SJCRH30 (cell line): ENCODE measurements around the gene GABPB1. TPM values are rescaled to one million over a fixed set of nuclear protein-coding genes. Genes with fewer than 3 reads are reported as not detected.
"Not testable (repeated sequence)": the region's sequence is repeated elsewhere in the genome, so short reads cannot be mapped to it uniquely, and the experiment has no call there.

ENCODE experiments used
- DNase-seq, 2 experiments: peaks; one replicate each; pipeline ENCODE4 v3.0.0-alpha.2; 2015 to 2020
- H3K27ac ChIP-seq: fragments of 250-450 bp; sonication (Bioruptor Pico); 2 replicates; pipeline ENCODE4 v1.5.1; 2020; ENCODE audit warnings: mild to moderate bottlenecking, moderate library complexity
- H3K27me3 ChIP-seq: fragments of 250-450 bp; sonication (Bioruptor Pico); 2 replicates; pipeline ENCODE4 v1.5.1; 2020; ENCODE audit warnings: mild to moderate bottlenecking, moderate library complexity
- H3K36me3 ChIP-seq: fragments of 250-450 bp; sonication (Bioruptor Pico); 2 replicates; pipeline ENCODE4 v1.5.1; 2020; ENCODE audit warnings: mild to moderate bottlenecking, moderate library complexity
- H3K4me1 ChIP-seq: fragments of 250-450 bp; sonication (Bioruptor Pico); 2 replicates; pipeline ENCODE4 v1.5.1; 2020; ENCODE audit warnings: mild to moderate bottlenecking, moderate library complexity
- H3K4me3 ChIP-seq: fragments of 250-450 bp; sonication (Bioruptor Pico); 2 replicates; pipeline ENCODE4 v1.5.1; 2020; ENCODE audit warnings: mild to moderate bottlenecking, moderate library complexity
- H3K9me3 ChIP-seq: fragments of 250-450 bp; sonication (Bioruptor Pico); replicated peaks from 2 replicates; pipeline ENCODE4 v1.5.1; 2020; ENCODE audit warnings: mild to moderate bottlenecking, moderate library complexity
- total RNA-seq: library from RNA; depleted of rRNA; stranded (reverse); fragments of >200 nt; shearing (Covaris generic); gene quantifications from 2 replicates; pipeline ENCODE4 v1.2.3, GENCODE V29; 2014; rRNA removed

GABPB1 gene
- total RNA-seq = 41.3 and 41.4 TPM in 2 replicates

- no peaks in the 10 kb centered on the region for H3K9me3 ChIP-seq
- peaks cover 21% of the 10 kb centered on the region for H3K36me3 ChIP-seq
These were observed at the start of gene GABPB1 for GRCh38 chr15:50354838-50355618. TSS of gene GABPB1 (minus strand) at chr15:50355198. CDS start at chr15:50309798, 45,400 bp downstream.

DNA sequence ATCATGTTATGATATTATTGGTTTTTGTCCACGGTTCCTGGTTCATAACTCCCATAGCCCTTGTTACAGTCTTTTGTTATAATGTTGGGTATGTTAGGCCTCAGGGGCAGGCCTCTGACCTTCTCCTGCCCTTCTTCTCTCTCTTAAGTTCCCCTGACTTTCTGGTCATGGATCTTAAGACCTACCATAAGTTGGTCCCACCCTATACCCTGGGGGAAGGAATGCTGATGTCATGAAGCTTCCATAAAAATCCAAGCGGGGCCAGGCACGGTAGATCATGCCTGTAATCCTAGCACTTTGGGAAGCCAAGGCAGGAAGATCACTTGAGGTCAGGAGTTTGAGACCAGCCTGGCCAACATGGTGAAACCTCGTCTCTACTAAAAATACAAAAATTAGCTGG lies 36.6 kb upstream of the GABPB1 start:
- not testable (repeated sequence) for H3K9me3 ChIP-seq, DNase-seq, H3K4me1 ChIP-seq, H3K27me3 ChIP-seq, H3K36me3 ChIP-seq, H3K4me3 ChIP-seq, H3K27ac ChIP-seq

More at GRCh38 chr15:50354838-50355618, at the start of gene GABPB1:
- H3K27ac ChIP-seq = peak within 1 kb of the TSS; percentile 98
- peak; percentile 85 to 89 for DNase-seq
- 0 out of 2 replicates have a peak, but pooled peaks cover 7% of the 10 kb centered on the region for H3K4me1 ChIP-seq
- H3K4me3 ChIP-seq = peak within 1 kb of the TSS; percentile 93
- no peaks in the 10 kb centered on the region for H3K27me3 ChIP-seq

GRCh38 chr15:50390554-50391264 lies 35.7 kb upstream of the GABPB1 start:
- H3K36me3 ChIP-seq = no peaks in the 10 kb centered on the region
- no peaks in the 10 kb centered on the region for H3K27me3 ChIP-seq
- H3K4me3 ChIP-seq = no peak overlapping the region
- no peaks in the 10 kb centered on the region for H3K4me1 ChIP-seq
- H3K27ac ChIP-seq = no peak overlapping the region
- DNase-seq = no peak
- H3K9me3 ChIP-seq = no peaks in the 10 kb centered on the region

- H3K36me3 ChIP-seq, H3K27ac ChIP-seq, H3K4me1 ChIP-seq, H3K27me3 ChIP-seq, DNase-seq, H3K9me3 ChIP-seq, H3K4me3 ChIP-seq: not testable (repeated sequence)
These were observed 27.4 kb upstream of the GABPB1 start for GRCh38 chr15:50382408-50382807.

DNA sequence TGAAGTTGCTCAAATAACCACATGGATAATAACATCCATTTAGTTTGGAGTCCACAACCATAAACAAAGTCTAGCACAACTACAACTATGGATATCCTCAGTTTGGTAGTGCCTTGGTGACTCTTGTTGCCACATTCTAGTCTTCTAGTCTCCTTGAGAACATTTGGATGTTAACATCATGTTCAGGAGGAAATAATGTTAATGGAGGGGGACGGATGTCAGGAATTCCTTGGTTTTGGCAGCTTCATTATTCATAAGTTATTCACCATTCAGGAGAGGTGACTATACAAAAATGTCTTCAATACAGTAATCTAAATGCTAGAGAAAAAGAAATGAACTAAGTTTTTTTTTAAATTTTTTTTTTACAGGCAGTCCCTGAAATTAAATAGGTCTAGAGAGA lies 26.4 kb upstream of the GABPB1 start:
- Histone ChIP-seq H3K36me3 (no peaks in the 10 kb centered on the region), H3K27ac (no peak overlapping the region), H3K4me3 (no peak overlapping the region), H3K27me3 (no peaks in the 10 kb centered on the region), H3K4me1 (no peaks in the 10 kb centered on the region), H3K9me3 (no peaks in the 10 kb centered on the region)
- DNase-seq = no peak

DNA sequence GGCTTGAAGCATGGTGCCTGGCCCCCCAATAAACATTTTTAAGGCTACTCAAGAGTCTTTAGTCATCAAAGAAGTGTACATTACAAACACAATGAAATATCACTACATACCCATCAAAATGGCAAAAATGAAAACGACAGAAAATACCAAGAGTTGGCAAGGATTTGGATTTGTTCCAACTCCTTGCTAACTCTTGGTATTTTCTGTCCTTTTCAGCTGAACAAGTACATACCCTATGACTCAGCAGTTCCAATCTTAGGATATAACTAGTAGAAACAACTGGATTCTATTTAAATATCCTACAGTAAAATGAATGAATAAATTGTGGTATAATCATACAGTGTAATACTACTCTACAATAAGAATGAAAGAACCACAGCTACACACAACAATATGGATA lies 25.1 kb upstream of the GABPB1 start:
- Histone ChIP-seq H3K4me1 (no peaks in the 10 kb centered on the region), H3K27me3 (no peaks in the 10 kb centered on the region), H3K4me3 (no peak overlapping the region), H3K36me3 (no peaks in the 10 kb centered on the region), H3K9me3 (no peaks in the 10 kb centered on the region), H3K27ac (no peak overlapping the region)
- no peak for DNase-seq

GRCh38 chr15:50379413-50379812 lies 24.4 kb upstream of the GABPB1 start:
- not testable (repeated sequence) for H3K4me3 ChIP-seq, DNase-seq, H3K27ac ChIP-seq, H3K9me3 ChIP-seq, H3K36me3 ChIP-seq, H3K27me3 ChIP-seq, H3K4me1 ChIP-seq

DNA sequence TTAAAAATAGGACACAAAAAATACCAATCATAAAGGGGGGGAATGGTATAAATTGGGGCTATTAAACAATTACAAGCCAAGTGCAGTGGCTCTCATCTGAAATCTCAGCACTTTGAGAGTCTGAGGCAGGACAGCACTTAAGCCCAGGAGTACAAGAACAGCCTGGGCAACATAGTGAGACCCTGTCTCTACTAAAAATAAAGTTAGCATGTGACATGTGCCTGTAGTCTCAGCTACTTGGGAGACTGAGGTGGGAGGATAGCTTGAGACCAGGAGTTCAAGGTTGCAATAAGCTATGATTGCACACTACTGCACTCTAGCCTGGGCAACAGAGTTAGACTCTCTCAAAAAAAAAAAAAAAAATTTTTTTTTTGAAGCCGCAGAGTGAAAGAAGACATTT lies 23.8 kb upstream of the GABPB1 start:
- no peaks in the 10 kb centered on the region for H3K4me1 ChIP-seq
- no peak overlapping the region for H3K27ac ChIP-seq
- no peaks in the 10 kb centered on the region for H3K9me3 ChIP-seq
- H3K27me3 ChIP-seq = no peaks in the 10 kb centered on the region
- no peak for DNase-seq
- H3K4me3 ChIP-seq = no peak overlapping the region
- no peaks in the 10 kb centered on the region for H3K36me3 ChIP-seq

- H3K27ac ChIP-seq = no peak overlapping the region
- H3K4me1 ChIP-seq = no peaks in the 10 kb centered on the region
- no peaks in the 10 kb centered on the region for H3K27me3 ChIP-seq
- no peaks in the 10 kb centered on the region for H3K9me3 ChIP-seq
- H3K36me3 ChIP-seq = no peaks in the 10 kb centered on the region
- H3K4me3 ChIP-seq = no peak overlapping the region
- no peak for DNase-seq
These were observed 23.1 kb upstream of the GABPB1 start for GRCh38 chr15:50377867-50378751.

- H3K27me3 ChIP-seq, H3K4me3 ChIP-seq, H3K9me3 ChIP-seq, H3K27ac ChIP-seq, DNase-seq, H3K4me1 ChIP-seq, H3K36me3 ChIP-seq: not testable (repeated sequence)
These were observed 14.6 kb upstream of the GABPB1 start for GRCh38 chr15:50369564-50369963.

- no peak for DNase-seq
- Histone ChIP-seq H3K27me3 (no peaks in the 10 kb centered on the region), H3K9me3 (no peaks in the 10 kb centered on the region), H3K4me3 (no peak overlapping the region), H3K4me1 (no peaks in the 10 kb centered on the region), H3K27ac (no peak overlapping the region), H3K36me3 (peaks cover 21% of the 10 kb centered on the region)
These were observed 11.0 kb upstream of the GABPB1 start for GRCh38 chr15:50365971-50366370.

DNA sequence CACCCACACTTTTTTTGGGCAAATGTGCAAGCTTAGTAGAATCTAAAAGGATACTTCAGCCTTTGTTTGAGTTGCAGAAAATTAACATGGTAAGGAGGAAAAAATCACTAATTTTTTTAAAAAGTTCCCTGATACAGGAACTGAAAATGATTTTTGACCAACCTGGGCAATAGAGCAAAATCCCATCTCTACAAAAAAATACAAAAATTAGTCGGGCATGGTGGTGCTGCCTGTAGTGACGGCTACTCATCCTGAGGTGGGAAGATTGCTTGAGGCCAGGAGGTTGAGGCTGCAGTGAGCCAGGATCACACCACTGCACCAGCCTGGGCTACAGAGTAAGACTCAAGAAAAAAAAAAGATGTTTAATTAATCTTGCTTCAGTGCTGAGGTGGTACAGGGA lies 10.6 kb upstream of the GABPB1 start:
- no peak for DNase-seq
- no peak overlapping the region for H3K27ac ChIP-seq
- H3K9me3 ChIP-seq = no peaks in the 10 kb centered on the region
- H3K4me3 ChIP-seq = no peak overlapping the region
- no peaks in the 10 kb centered on the region for H3K27me3 ChIP-seq
- no peaks in the 10 kb centered on the region for H3K4me1 ChIP-seq
- peaks cover 25% of the 10 kb centered on the region for H3K36me3 ChIP-seq

DNA sequence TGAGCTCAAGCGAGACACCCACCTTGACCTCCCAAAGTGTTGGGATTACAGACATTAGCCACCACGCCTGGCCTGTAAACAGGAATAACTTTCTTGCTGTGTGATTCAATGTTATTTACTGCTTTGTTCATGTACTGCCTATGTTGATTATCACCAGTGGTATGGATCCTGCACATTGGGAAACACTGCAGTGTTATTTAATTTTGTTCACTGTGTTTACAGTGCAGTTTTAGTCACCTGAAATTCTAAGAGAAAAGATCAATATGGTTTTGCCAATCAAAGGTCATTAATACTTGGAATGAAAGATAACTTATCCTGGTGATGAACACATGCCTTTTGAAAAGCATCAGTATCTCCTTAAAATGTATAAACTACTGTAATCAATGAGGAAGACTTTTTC lies 8.6 kb upstream of the GABPB1 start:
- Histone ChIP-seq H3K27me3 (no peaks in the 10 kb centered on the region), H3K9me3 (no peaks in the 10 kb centered on the region), H3K4me3 (no peak overlapping the region), H3K27ac (no peak overlapping the region), H3K36me3 (peaks cover 38% of the 10 kb centered on the region), H3K4me1 (no peaks in the 10 kb centered on the region)
- no peak for DNase-seq

DNA sequence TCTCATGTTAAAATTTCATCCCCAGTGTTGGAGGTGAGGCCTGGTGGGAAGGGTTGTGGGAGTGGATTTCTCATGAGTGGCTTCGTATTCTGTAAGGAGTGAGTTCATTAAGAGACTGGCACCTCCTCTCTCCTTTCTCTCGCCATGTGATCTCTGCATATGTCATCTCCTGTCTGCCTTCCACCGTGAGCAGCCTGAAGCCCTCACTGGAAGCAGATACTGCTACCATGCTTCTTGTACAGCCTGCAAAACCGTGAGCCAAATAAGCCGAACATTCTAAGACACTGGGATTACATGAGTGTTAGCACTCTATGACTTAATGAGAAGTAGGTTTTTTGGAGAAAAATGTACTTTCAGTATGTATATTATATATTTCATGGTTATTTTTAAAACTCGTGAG lies 6.8 kb upstream of the GABPB1 start:
- no peaks in the 10 kb centered on the region for H3K9me3 ChIP-seq
- no peak for DNase-seq
- H3K4me3 ChIP-seq = no peak overlapping the region
- H3K27ac ChIP-seq = no peak overlapping the region
- H3K27me3 ChIP-seq = no peaks in the 10 kb centered on the region
- no peaks in the 10 kb centered on the region for H3K4me1 ChIP-seq
- peaks cover 44% of the 10 kb centered on the region for H3K36me3 ChIP-seq

GRCh38 chr15:50358845-50359244 lies 3.8 kb upstream of the GABPB1 start:
- Histone ChIP-seq H3K27me3 (no peaks in the 10 kb centered on the region), H3K4me1 (no peaks in the 10 kb centered on the region), H3K4me3 (no peak overlapping the region), H3K27ac (no peak overlapping the region), H3K36me3 (peaks cover 39% of the 10 kb centered on the region), H3K9me3 (no peaks in the 10 kb centered on the region)
- DNase-seq = peak; percentile 5 to 33
